WTC11 (cell line): Measurements from ENCODE around the gene GIMAP8.

Experiments used
- CREB1 ChIP-seq: sonication (generic); formaldehyde crosslinking; IDR thresholded peaks from 2 replicates; pipeline ENCODE4 v1.8.0; 2023; ENCODE audit warnings: mild to moderate bottlenecking, missing genetic modification reagents
- CREM ChIP-seq: sonication (generic); formaldehyde crosslinking; IDR thresholded peaks from 2 replicates; pipeline ENCODE4 v1.8.1; 2022; ENCODE audit warnings: mild to moderate bottlenecking, missing genetic modification reagents, moderate library complexity
- FOXK1 ChIP-seq: sonication (generic); formaldehyde crosslinking; IDR thresholded peaks from 2 replicates; pipeline ENCODE4 v1.8.0; 2022; ENCODE audit warnings: mild to moderate bottlenecking, moderate library complexity, missing genetic modification reagents
- SP1 ChIP-seq: sonication (generic); formaldehyde crosslinking; conservative IDR thresholded peaks from 2 replicates; pipeline ENCODE4 v1.8.1; 2022; ENCODE audit warnings: missing genetic modification reagents
- TF ChIP-seq, protein P1 (sequence below): fragments of 200-600 bp; IDR thresholded peaks from 2 replicates; pipeline ENCODE4 v1.8.0; 2022; ENCODE audit warnings: antibody characterized with exemption
- TF ChIP-seq, protein P2 (sequence below): sonication (generic); formaldehyde crosslinking; IDR thresholded peaks from 2 replicates; pipeline ENCODE4 v1.8.1; 2022; ENCODE audit warnings: low read depth, missing genetic modification reagents, borderline replicate concordance
- TF ChIP-seq, protein P3 (sequence below): fragments of 250-450 bp; sonication (Bioruptor Pico); IDR thresholded peaks from 2 replicates; pipeline ENCODE4 v1.9.0; 2021; ENCODE audit warnings: mild to moderate bottlenecking
- TF ChIP-seq, protein P4 (sequence below): sonication (generic); formaldehyde crosslinking; IDR thresholded peaks from 2 replicates; pipeline ENCODE4 v1.8.1; 2023; ENCODE audit warnings: mild to moderate bottlenecking, moderate library complexity, missing genetic modification reagents
- TF ChIP-seq, protein P5 (sequence below): sonication (generic); formaldehyde crosslinking; IDR thresholded peaks from 2 replicates; pipeline ENCODE4 v1.8.0; 2022; ENCODE audit warnings: mild to moderate bottlenecking, missing genetic modification reagents
- TF ChIP-seq, protein P6 (sequence below): sonication (generic); formaldehyde crosslinking; IDR thresholded peaks from 2 replicates; pipeline ENCODE4 v1.8.1; 2023; ENCODE audit warnings: mild to moderate bottlenecking, missing genetic modification reagents

DNA sequence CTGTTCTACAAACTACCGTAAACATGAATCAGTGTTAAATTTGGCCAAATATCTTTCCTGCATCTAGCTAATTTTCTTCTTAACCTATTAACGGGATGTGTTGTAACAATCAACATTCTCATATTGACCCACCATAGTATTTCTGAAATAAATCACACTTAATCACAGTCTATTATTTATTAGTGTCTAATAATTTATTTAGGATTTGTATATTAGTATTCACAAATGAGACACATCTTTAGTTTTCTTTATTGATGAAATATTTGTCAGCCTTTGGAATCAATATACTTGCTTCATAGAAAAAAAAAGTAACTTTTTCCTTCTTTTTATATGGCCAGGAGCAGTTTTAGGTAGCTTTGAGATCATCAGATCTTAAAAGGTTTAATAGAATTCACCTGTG is 68.9 kb downstream of the GIMAP8 start:
- TF ChIP-seq, protein P1, sequence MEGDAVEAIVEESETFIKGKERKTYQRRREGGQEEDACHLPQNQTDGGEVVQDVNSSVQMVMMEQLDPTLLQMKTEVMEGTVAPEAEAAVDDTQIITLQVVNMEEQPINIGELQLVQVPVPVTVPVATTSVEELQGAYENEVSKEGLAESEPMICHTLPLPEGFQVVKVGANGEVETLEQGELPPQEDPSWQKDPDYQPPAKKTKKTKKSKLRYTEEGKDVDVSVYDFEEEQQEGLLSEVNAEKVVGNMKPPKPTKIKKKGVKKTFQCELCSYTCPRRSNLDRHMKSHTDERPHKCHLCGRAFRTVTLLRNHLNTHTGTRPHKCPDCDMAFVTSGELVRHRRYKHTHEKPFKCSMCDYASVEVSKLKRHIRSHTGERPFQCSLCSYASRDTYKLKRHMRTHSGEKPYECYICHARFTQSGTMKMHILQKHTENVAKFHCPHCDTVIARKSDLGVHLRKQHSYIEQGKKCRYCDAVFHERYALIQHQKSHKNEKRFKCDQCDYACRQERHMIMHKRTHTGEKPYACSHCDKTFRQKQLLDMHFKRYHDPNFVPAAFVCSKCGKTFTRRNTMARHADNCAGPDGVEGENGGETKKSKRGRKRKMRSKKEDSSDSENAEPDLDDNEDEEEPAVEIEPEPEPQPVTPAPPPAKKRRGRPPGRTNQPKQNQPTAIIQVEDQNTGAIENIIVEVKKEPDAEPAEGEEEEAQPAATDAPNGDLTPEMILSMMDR = no peak
- no peak for TF ChIP-seq CREM (CRISPR knock-in tag)
- TF ChIP-seq CREB1 (CRISPR knock-in tag) = no peak
- TF ChIP-seq, protein P2, sequence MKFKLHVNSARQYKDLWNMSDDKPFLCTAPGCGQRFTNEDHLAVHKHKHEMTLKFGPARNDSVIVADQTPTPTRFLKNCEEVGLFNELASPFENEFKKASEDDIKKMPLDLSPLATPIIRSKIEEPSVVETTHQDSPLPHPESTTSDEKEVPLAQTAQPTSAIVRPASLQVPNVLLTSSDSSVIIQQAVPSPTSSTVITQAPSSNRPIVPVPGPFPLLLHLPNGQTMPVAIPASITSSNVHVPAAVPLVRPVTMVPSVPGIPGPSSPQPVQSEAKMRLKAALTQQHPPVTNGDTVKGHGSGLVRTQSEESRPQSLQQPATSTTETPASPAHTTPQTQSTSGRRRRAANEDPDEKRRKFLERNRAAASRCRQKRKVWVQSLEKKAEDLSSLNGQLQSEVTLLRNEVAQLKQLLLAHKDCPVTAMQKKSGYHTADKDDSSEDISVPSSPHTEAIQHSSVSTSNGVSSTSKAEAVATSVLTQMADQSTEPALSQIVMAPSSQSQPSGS (CRISPR knock-in tag) = no peak
- TF ChIP-seq, protein P3, sequence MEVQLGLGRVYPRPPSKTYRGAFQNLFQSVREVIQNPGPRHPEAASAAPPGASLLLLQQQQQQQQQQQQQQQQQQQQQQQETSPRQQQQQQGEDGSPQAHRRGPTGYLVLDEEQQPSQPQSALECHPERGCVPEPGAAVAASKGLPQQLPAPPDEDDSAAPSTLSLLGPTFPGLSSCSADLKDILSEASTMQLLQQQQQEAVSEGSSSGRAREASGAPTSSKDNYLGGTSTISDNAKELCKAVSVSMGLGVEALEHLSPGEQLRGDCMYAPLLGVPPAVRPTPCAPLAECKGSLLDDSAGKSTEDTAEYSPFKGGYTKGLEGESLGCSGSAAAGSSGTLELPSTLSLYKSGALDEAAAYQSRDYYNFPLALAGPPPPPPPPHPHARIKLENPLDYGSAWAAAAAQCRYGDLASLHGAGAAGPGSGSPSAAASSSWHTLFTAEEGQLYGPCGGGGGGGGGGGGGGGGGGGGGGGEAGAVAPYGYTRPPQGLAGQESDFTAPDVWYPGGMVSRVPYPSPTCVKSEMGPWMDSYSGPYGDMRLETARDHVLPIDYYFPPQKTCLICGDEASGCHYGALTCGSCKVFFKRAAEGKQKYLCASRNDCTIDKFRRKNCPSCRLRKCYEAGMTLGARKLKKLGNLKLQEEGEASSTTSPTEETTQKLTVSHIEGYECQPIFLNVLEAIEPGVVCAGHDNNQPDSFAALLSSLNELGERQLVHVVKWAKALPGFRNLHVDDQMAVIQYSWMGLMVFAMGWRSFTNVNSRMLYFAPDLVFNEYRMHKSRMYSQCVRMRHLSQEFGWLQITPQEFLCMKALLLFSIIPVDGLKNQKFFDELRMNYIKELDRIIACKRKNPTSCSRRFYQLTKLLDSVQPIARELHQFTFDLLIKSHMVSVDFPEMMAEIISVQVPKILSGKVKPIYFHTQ (CRISPR knock-in tag) = no peak
- TF ChIP-seq, protein P4, sequence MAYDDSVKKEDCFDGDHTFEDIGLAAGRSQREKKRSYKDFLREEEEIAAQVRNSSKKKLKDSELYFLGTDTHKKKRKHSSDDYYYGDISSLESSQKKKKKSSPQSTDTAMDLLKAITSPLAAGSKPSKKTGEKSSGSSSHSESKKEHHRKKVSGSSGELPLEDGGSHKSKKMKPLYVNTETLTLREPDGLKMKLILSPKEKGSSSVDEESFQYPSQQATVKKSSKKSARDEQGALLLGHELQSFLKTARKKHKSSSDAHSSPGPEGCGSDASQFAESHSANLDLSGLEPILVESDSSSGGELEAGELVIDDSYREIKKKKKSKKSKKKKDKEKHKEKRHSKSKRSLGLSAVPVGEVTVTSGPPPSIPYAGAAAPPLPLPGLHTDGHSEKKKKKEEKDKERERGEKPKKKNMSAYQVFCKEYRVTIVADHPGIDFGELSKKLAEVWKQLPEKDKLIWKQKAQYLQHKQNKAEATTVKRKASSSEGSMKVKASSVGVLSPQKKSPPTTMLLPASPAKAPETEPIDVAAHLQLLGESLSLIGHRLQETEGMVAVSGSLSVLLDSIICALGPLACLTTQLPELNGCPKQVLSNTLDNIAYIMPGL (CRISPR knock-in tag) = no peak
- TF ChIP-seq, protein P5, sequence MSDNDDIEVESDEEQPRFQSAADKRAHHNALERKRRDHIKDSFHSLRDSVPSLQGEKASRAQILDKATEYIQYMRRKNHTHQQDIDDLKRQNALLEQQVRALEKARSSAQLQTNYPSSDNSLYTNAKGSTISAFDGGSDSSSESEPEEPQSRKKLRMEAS (CRISPR knock-in tag) = no peak
- TF ChIP-seq FOXK1 (CRISPR knock-in tag) = no peak
- TF ChIP-seq, protein P6, sequence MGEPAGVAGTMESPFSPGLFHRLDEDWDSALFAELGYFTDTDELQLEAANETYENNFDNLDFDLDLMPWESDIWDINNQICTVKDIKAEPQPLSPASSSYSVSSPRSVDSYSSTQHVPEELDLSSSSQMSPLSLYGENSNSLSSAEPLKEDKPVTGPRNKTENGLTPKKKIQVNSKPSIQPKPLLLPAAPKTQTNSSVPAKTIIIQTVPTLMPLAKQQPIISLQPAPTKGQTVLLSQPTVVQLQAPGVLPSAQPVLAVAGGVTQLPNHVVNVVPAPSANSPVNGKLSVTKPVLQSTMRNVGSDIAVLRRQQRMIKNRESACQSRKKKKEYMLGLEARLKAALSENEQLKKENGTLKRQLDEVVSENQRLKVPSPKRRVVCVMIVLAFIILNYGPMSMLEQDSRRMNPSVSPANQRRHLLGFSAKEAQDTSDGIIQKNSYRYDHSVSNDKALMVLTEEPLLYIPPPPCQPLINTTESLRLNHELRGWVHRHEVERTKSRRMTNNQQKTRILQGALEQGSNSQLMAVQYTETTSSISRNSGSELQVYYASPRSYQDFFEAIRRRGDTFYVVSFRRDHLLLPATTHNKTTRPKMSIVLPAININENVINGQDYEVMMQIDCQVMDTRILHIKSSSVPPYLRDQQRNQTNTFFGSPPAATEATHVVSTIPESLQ (CRISPR knock-in tag) = no peak
- TF ChIP-seq SP1 = no peak
